H9 (cell line): ENCODE results near the gene SCEL. TPM values are rescaled to one million over a fixed set of nuclear protein-coding genes. Genes with fewer than 3 reads are reported as not detected.

Experiments used
- DNase-seq: peaks from one replicate; pipeline ENCODE4 v3.0.0-alpha.2; 2017
- H2AFZ ChIP-seq: one replicate; pipeline ENCODE4 v1.6.1; 2013; ENCODE audit warnings: mild to moderate bottlenecking, low read length, control low read depth, moderate library complexity
- H2AK5ac ChIP-seq: 2 replicates; pipeline ENCODE4 v1.6.1; 2013; ENCODE audit warnings: low read length, control low read depth, mixed read lengths; ENCODE audit not compliant: insufficient read length
- H2BK120ac ChIP-seq: one replicate; pipeline ENCODE4 v1.6.1; 2013; ENCODE audit warnings: low read depth, mild to moderate bottlenecking, low read length, control low read depth, inconsistent platforms; ENCODE audit not compliant: poor library complexity, severe bottlenecking
- H2BK12ac ChIP-seq: 2 replicates; pipeline ENCODE4 v1.6.1; 2013; ENCODE audit warnings: low read length, control low read depth, mixed read lengths, low read depth; ENCODE audit not compliant: insufficient read length
- H2BK15ac ChIP-seq: 2 replicates; pipeline ENCODE4 v1.6.1; 2013; ENCODE audit warnings: low read depth, low read length, control low read depth
- H2BK20ac ChIP-seq: one replicate; pipeline ENCODE4 v1.6.1; 2013; ENCODE audit warnings: low read depth, mild to moderate bottlenecking, low read length, control low read depth, inconsistent platforms; ENCODE audit not compliant: poor library complexity, severe bottlenecking
- H2BK5ac ChIP-seq: 2 replicates; pipeline ENCODE4 v1.6.1; 2013; ENCODE audit warnings: low read length, control low read depth, mixed read lengths; ENCODE audit not compliant: insufficient read length
- H3K14ac ChIP-seq: 2 replicates; pipeline ENCODE4 v1.6.1; 2013; ENCODE audit warnings: low read length, control low read depth; ENCODE audit not compliant: insufficient read depth
- H3K18ac ChIP-seq: 2 replicates; pipeline ENCODE4 v1.6.1; 2013; ENCODE audit warnings: low read depth, mild to moderate bottlenecking, mixed read lengths, low read length, control low read depth; ENCODE audit not compliant: insufficient read length
- H3K23ac ChIP-seq: 2 replicates; pipeline ENCODE4 v1.6.1; 2013; ENCODE audit warnings: low read length, control low read depth, mixed read lengths, low read depth; ENCODE audit not compliant: insufficient read length
- H3K23me2 ChIP-seq: 2 replicates; pipeline ENCODE4 v1.6.1; 2013; ENCODE audit warnings: low read depth, mild to moderate bottlenecking, mixed read lengths, low read length, control low read depth; ENCODE audit not compliant: insufficient read length, poor library complexity, severe bottlenecking
- H3K27ac ChIP-seq: 2 replicates; pipeline ENCODE4 v1.5.1; 2013; ENCODE audit warnings: low read length, control low read depth, mixed read lengths, low read depth; ENCODE audit not compliant: insufficient read length
- H3K27me3 ChIP-seq: 2 replicates; pipeline ENCODE4 v1.6.1; 2013; ENCODE audit warnings: low read length, control low read depth, inconsistent platforms; ENCODE audit not compliant: insufficient read depth
- H3K4ac ChIP-seq: 2 replicates; pipeline ENCODE4 v1.6.1; 2013; ENCODE audit warnings: low read depth, mild to moderate bottlenecking, control low read depth, inconsistent platforms, low read length, moderate library complexity
- H3K4me1 ChIP-seq: 2 replicates; pipeline ENCODE4 v1.6.1; 2013; ENCODE audit warnings: low read length, control low read depth, inconsistent platforms; ENCODE audit not compliant: insufficient read depth
- H3K4me2 ChIP-seq: 2 replicates; pipeline ENCODE4 v1.6.1; 2013; ENCODE audit warnings: low read length, control low read depth, mixed read lengths; ENCODE audit not compliant: insufficient read length, insufficient read depth
- H3K56ac ChIP-seq: 2 replicates; pipeline ENCODE4 v1.6.1; 2013; ENCODE audit warnings: low read depth, mild to moderate bottlenecking, mixed read lengths, low read length, control low read depth; ENCODE audit not compliant: insufficient read length
- H3K79me1 ChIP-seq: 2 replicates; pipeline ENCODE4 v1.6.1; 2013; ENCODE audit warnings: low read depth, mild to moderate bottlenecking, moderate library complexity, low read length, control low read depth, inconsistent platforms; ENCODE audit not compliant: insufficient read depth, poor library complexity, severe bottlenecking
- H3K79me2 ChIP-seq: 2 replicates; pipeline ENCODE4 v1.6.1; 2013; ENCODE audit warnings: low read length, control low read depth, inconsistent platforms; ENCODE audit not compliant: insufficient read depth
- H3K9ac ChIP-seq: 2 replicates; pipeline ENCODE4 v1.6.1; 2013; ENCODE audit warnings: low read length, control low read depth, mixed read lengths; ENCODE audit not compliant: insufficient read length; ENCODE audit errors: extremely low read depth
- H3K9me3 ChIP-seq: one replicate; pipeline ENCODE4 v1.6.1; 2013; ENCODE audit warnings: low read depth, low read length, inconsistent platforms; ENCODE audit not compliant: control insufficient read depth
- H3T11ph ChIP-seq: one replicate; pipeline ENCODE4 v1.6.1; 2013; ENCODE audit warnings: mild to moderate bottlenecking, low read length, control low read depth, inconsistent platforms
- H4K20me1 ChIP-seq: one replicate; pipeline ENCODE4 v1.6.1; 2013; ENCODE audit not compliant: control insufficient read depth, insufficient read length, insufficient read depth
- H4K5ac ChIP-seq: 2 replicates; pipeline ENCODE4 v1.6.1; 2013; ENCODE audit warnings: low read depth, mild to moderate bottlenecking, mixed read lengths, low read length, control low read depth; ENCODE audit not compliant: insufficient read length
- H4K8ac ChIP-seq: replicated peaks from 2 replicates; pipeline ENCODE4 v1.6.1; 2013; ENCODE audit warnings: low read length, control low read depth, mixed read lengths, low read depth; ENCODE audit not compliant: insufficient read length
- H4K91ac ChIP-seq: 2 replicates; pipeline ENCODE4 v1.6.1; 2013; ENCODE audit warnings: low read depth, mild to moderate bottlenecking, moderate library complexity, mixed read lengths, low read length, control low read depth; ENCODE audit not compliant: insufficient read length
- H3K27ac Mint-ChIP-seq, 3 experiments: 2 replicates in 2 of 3; 3 replicates in 1 of 3; pipeline ENCODE4 v1.8.0; 2020 to 2021; ENCODE audit warnings: mixed read lengths in 3 of 3, mild to moderate bottlenecking in 1 of 3, moderate library complexity in 1 of 3
- H3K27me3 Mint-ChIP-seq: 2 replicates; pipeline ENCODE4 v1.8.0; 2021; ENCODE audit warnings: low read depth, mild to moderate bottlenecking, moderate library complexity, mixed read lengths
- H3K36me3 Mint-ChIP-seq, 3 experiments: 2 replicates in 2 of 3; 3 replicates in 1 of 3; pipeline ENCODE4 v1.8.0; 2020 to 2021; ENCODE audit warnings: low read depth in 3 of 3, mixed read lengths in 3 of 3; ENCODE audit not compliant: insufficient read depth in 1 of 3
- H3K4me1 Mint-ChIP-seq, 2 experiments: 2 replicates each; pipeline ENCODE4 v1.8.0; 2020; ENCODE audit warnings: mixed read lengths in 2 of 2
- H3K4me3 Mint-ChIP-seq, 2 experiments: 2 replicates in 1 of 2; 3 replicates in 1 of 2; pipeline ENCODE4 v1.8.0; 2020 to 2021; ENCODE audit warnings: mild to moderate bottlenecking in 2 of 2, mixed read lengths in 2 of 2, moderate library complexity in 1 of 2
- H3K9me3 Mint-ChIP-seq, 2 experiments: 2 replicates in 1 of 2; 3 replicates in 1 of 2; pipeline ENCODE4 v1.8.0; 2020; ENCODE audit warnings: mild to moderate bottlenecking in 2 of 2, mixed read lengths in 2 of 2, moderate library complexity in 1 of 2
- CTCF ChIP-seq: fragments of 200-600 bp; sonication (generic); conservative IDR thresholded peaks from 3 replicates; pipeline ENCODE4 v1.8.0; 2021; ENCODE audit warnings: antibody characterized with exemption, mild to moderate bottlenecking
- WGBS: extraction: QIAGEN DNeasy Blood & Tissue Kit; methylation state at CpG from one replicate; pipeline ENCODE4 v1.1.7; 2013; ENCODE audit warnings: missing lambda C conversion rate, low lambda C conversion rate, mixed read lengths; ENCODE audit not compliant: insufficient read length; ENCODE audit errors: extremely low coverage; 5-methylcytosine and 5-hydroxymethylcytosine counted together
- total RNA-seq: library from RNA; stranded (reverse); gene quantifications from 2 replicates; pipeline ENCODE4 v1.2.1, GENCODE V29; 2021

The SCEL gene
- total RNA-seq, 1 experiment from 2014 or later: not detected

GRCh38 chr13:77507931-77508776 lies 27.4 kb upstream of the SCEL start:
- Mint-ChIP-seq H3K27ac (no peak overlapping the region), H3K9me3 (no peaks in the 10 kb centered on the region), H3K4me1 (no peaks in the 10 kb centered on the region), H3K36me3 (no peaks in the 10 kb centered on the region), H3K27me3 (no peaks in the 10 kb centered on the region), H3K4me3 (no peak overlapping the region)
- DNase-seq: no peak
- Histone ChIP-seq H3K4ac (no peak overlapping the region), H3K9me3 (no peaks in the 10 kb centered on the region), H3T11ph (no peak overlapping the region), H3K56ac (no peak overlapping the region), H3K27me3 (no peaks in the 10 kb centered on the region), H3K14ac (no peak overlapping the region), H3K23me2 (no peaks in the 10 kb centered on the region), H3K4me2 (no peak overlapping the region), H2BK5ac (no peak overlapping the region), H3K4me1 (no peaks in the 10 kb centered on the region), H2BK20ac (no peak overlapping the region), H3K79me2 (no peaks in the 10 kb centered on the region), H3K27ac (no peak overlapping the region), H4K5ac (no peak overlapping the region), H3K79me1 (no peaks in the 10 kb centered on the region), H2BK15ac (no peak overlapping the region), H3K23ac (no peak overlapping the region), H4K20me1 (no peaks in the 10 kb centered on the region), H2BK12ac (no peak overlapping the region), H2AK5ac (no peak overlapping the region), H4K8ac (no peak overlapping the region), H4K91ac (no peak overlapping the region), H3K9ac (no peak overlapping the region), H3K18ac (no peak overlapping the region), H2BK120ac (no peak overlapping the region), H2AFZ (no peak overlapping the region)
- TF ChIP-seq CTCF: no peak
- WGBS: no CpG with 5 or more reads among the region's 5 CpGs
